Measurements from ENCODE around the gene KDM6B.

DNA sequence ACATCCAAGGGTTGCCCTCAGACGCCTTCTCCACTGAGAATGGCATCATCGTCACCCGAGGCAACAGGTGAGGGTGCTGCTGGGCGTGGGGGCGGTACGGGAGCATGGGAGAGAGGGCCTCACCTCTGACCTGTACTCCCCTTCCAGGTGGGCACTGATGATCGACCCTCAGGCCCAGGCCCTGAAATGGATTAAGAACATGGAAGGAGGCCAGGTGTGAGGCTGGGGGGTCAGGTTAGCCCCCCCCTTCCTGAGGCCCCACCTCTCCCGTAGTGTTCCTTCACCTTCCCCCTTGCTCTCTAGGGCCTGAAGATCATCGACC is 16.4 kb upstream of the KDM6B start:
- no peak for TF ChIP-seq CTCF (IDR thresholded peaks at IDR 0.05; ENCODE audit: low read depth, low read length, missing input control)
- no peak for TF ChIP-seq YY1 (IDR thresholded peaks at IDR 0.05)
- TF ChIP-seq EGR1 (IDR thresholded peaks at IDR 0.05; ENCODE audit: low read depth in 2 of 2), result no peak
- no peak for TF ChIP-seq RXRA (IDR thresholded peaks at IDR 0.05)

Measured in liver (tissue), 3 donors.